HG03025 (cell line): ENCODE data around the gene TCAF1.
A peak's percentile ranks its signal among the peaks of the same experiment; 100 is the strongest.
"Not testable (repeated sequence)": the region's sequence is repeated elsewhere in the genome, so short reads cannot be mapped to it uniquely, and the experiment has no call there.

Experiments used
- ATAC-seq: cut with Tn5 transposase; IDR thresholded peaks from one replicate; pipeline ENCODE4 v1.9.1; 2021; ENCODE audit warnings: mild to moderate bottlenecking, moderate library complexity; ENCODE audit not compliant: unreplicated experiment, low FRiP score

TCAF1 gene

GRCh38 chr7:143871534-143871933 lies 30.4 kb downstream of the TCAF1 start:
- ATAC-seq: not testable (repeated sequence)

- not testable (repeated sequence) for ATAC-seq
Observed at GRCh38 chr7:143857994-143858393, 44.0 kb downstream of the TCAF1 start.

- ATAC-seq: not testable (repeated sequence)
Observed at GRCh38 chr7:143855443-143855842, 46.5 kb downstream of the TCAF1 start.

- ATAC-seq: no peak
Observed at GRCh38 chr7:143850682-143851081, 51.3 kb downstream of the TCAF1 start.

- ATAC-seq: no peak
Observed at GRCh38 chr7:143849785-143850479, 52.0 kb downstream of the TCAF1 start.

- no peak for ATAC-seq
Observed at GRCh38 chr7:143848192-143848591, 53.8 kb downstream of the TCAF1 start.

GRCh38 chr7:143846692-143847091 lies 55.3 kb downstream of the TCAF1 start:
- no peak for ATAC-seq

GRCh38 chr7:143841696-143842095 lies 60.3 kb downstream of the TCAF1 start:
- ATAC-seq: not testable (repeated sequence)

GRCh38 chr7:143840062-143840461 lies 61.9 kb downstream of the TCAF1 start:
- not testable (repeated sequence) for ATAC-seq

- ATAC-seq: peak; percentile 58
Observed at GRCh38 chr7:143837223-143837622, 64.8 kb downstream of the TCAF1 start.

- ATAC-seq: peak; percentile 87
Observed at GRCh38 chr7:143836622-143837021, 65.4 kb downstream of the TCAF1 start.

GRCh38 chr7:143836088-143836487 lies 65.9 kb downstream of the TCAF1 start:
- peak; percentile 30 for ATAC-seq

GRCh38 chr7:143826578-143826977 lies 75.4 kb downstream of the TCAF1 start:
- ATAC-seq: not testable (repeated sequence)

- not testable (repeated sequence) for ATAC-seq
Observed at GRCh38 chr7:143824295-143825135, 77.5 kb downstream of the TCAF1 start.

- ATAC-seq: not testable (repeated sequence)
Observed at GRCh38 chr7:143823634-143824294, 78.2 kb downstream of the TCAF1 start.

- not testable (repeated sequence) for ATAC-seq
Observed at GRCh38 chr7:143821392-143822277, 80.3 kb downstream of the TCAF1 start.

- ATAC-seq: peak; percentile 55
Observed at GRCh38 chr7:143817873-143818272, 84.1 kb downstream of the TCAF1 start.

- ATAC-seq: not testable (repeated sequence)
Observed at GRCh38 chr7:143816471-143817133, 85.4 kb downstream of the TCAF1 start.

- ATAC-seq: not testable (repeated sequence)
Observed at GRCh38 chr7:143810639-143811038, 91.3 kb downstream of the TCAF1 start.
